Measurements from ENCODE around the gene YIF1A.
"Not testable (repeated sequence)": the region's sequence is repeated elsewhere in the genome, so short reads cannot be mapped to it uniquely, and the experiment has no call there.

YIF1A gene

DNA sequence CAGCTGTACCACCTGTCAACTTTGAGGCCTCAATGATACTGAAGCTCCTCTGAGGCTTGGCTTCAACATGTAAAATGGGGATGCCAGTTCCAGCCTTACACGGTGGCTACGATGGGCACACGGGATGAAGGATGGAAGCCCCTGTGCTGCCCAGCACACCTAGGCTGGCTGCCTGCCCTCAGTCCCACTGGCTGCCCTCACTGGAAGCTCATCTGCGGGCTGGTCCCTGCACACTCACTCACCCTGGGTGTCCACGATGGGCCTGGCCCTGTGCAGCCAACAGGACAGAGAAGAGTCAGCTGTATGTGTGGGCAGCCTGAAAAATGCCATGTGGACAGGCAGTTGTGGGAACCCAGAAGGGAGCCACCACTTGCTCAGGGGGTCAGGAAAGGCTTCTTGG lies 2.2 kb downstream of the YIF1A start:
- DNase-seq (ENCODE audit: low spot score) = no peak

DNA sequence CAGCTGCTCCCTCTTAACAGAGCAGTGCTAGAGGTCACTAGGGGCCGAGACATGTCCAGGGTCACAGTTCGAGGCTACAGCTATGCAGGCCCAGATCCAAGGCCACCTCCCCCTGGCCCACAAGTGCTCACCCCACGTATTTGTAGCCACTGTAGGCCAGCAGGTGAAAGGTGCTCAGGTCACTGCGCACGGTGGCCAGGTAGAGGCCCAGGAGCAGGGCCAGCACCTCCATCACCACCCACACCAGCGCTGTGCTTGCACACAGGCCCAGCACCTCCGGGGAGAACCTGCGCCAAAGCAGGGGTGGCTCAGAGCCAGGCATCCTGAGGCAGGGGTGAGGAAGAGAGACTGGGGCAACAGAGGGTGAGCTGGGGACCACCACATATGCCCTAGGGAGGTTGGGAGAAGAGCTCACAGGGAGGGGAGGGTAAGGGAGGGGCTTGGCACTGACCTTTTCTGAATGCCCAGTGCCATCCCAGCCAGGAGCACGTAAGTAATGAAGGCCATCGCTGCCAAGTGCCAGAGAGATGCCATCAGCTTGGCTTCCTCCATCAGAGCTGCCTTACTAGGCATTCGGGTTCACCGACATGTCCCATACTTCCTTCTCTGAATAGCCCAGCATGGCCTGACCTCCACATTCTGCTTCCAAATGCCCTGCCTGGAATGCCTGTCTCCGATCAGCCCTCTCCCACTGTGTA lies 3.5 kb downstream of the YIF1A start:
- DNase-seq (ENCODE audit: low spot score) = no peak

GRCh38 chr11:66284526-66285078 lies 4.3 kb downstream of the YIF1A start:
- DNase-seq (ENCODE audit: low spot score) = no peak

- no peak for DNase-seq (ENCODE audit: low spot score)
These were observed 5.4 kb downstream of the YIF1A start for GRCh38 chr11:66283461-66284105.

- DNase-seq (ENCODE audit: low spot score) = peak; percentile 99
These were observed 6.2 kb downstream of the YIF1A start for GRCh38 chr11:66282468-66283455.

DNA sequence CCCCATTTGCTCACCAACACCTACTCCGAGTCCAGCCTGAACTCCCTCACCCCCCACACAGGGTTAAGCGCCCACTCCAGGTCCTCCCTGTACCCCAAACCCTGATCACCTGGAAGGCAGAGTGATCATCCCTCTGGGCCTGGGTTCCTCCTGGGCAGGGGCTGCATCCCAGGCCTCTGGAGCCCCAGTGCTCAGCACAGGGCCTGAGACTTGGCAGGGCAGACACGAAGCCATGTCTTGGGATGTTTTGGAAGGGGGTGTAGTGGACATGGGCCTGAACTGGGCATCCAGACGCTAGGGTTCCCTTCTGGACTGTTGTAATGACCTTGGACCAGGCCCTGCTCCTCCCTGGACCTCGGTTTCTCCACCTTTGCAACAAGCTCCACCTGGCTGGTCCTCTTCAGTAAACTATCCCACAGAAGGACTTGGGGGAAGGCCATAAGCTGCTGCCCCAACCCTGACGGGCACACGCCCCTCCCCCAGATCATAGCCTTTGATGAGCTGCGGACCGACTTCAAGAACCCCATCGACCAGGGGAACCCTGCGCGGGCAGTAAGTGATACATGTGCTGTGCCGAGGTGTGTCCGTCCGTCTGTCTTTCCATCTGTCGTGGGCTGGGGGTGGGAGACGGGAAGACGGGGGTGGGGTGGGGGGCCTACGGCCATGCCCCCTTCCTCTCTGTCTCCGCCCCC lies 7.0 kb downstream of the YIF1A start:
- DNase-seq (ENCODE audit: low spot score) = no peak

DNA sequence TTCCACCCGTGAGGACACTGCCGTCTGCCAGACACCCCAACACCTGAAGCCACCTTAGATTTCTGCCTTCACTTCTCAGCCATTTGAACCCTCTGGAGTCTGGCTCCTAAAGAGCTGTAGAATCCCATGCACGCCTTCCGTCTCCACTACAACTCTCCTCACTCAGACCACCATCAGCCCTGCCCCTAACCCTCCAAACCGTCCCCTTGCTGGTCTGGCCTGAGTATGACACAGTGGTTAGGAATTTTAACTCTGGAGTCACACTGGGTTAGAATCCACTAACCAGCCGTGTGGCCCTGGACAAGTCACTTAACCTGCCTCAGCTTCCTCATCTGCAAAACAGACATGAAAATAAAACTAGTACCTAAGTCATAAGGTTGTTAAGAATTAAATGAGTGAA lies 7.9 kb downstream of the YIF1A start:
- no peak for DNase-seq (ENCODE audit: low spot score)

DNA sequence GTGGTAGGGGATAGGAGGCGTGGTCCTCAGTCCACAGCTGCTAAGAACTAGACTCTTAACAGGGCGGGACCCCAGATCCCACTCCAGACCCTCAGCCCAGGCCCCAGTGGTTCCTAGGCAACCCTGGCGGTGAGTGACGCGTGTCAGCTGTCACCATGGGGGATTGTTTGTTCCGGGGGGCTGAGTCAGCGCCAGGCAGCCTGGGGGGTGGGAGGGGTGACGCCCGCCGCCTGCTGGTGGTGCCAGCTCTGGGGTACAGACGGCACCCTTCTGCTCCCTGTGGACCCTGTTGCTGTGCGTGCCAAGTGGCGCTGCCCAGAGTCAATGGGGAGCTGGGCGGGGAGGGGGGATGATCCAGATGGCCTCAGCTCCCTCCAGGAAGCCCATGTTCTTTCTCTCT lies 8.5 kb downstream of the YIF1A start:
- DNase-seq (ENCODE audit: low spot score) = no peak

DNA sequence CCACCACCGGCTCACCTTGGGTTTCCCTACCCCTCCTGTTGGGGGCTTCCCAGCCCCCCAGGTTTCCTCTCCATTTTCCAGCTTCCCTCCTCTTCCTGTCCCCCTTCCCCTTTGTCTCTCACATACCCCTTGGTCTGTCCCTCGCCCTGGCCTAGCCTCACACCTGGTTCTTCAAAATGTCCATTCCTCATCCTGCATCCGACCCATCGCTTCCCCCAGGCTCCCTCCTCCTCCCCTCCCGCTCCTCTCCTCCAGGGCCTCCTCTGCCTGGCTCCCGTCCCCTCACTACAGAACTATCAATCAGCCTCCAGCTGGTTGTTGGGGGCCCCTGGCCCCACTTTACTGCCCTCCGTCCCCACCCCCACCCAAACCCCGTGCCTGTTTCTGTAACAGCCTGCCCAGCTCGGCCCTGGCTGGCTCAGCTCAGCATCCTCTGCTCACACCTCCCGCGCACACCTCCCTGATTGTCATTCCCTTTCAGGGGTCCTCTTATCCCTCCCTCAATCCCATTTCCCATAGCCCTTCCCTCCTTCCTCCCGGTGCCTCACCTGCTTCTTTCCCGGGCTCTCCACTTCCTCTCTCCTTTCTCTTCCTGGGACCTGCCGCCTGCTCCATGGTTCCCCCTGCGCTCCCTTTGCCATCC lies 9.7 kb downstream of the YIF1A start:
- no peak for DNase-seq (ENCODE audit: low spot score)

GRCh38 chr11:66278363-66279091 lies 10.4 kb downstream of the YIF1A start:
- DNase-seq (ENCODE audit: low spot score) = peak; percentile 44

GRCh38 chr11:66277471-66278362 lies 11.2 kb downstream of the YIF1A start, which contains the start of gene CNIH2:
Gene CNIH2, plus strand, starts transcription at chr11:66278175. Its CDS starts 282 bp downstream, at chr11:66278457.
- peak; percentile 53 for DNase-seq (ENCODE audit: low spot score)

- DNase-seq (ENCODE audit: low spot score) = not testable (repeated sequence)
These were observed 11.9 kb downstream of the YIF1A start for GRCh38 chr11:66277064-66277463.

GRCh38 chr11:66276619-66277018 lies 12.3 kb downstream of the YIF1A start:
- not testable (repeated sequence) for DNase-seq (ENCODE audit: low spot score)

DNA sequence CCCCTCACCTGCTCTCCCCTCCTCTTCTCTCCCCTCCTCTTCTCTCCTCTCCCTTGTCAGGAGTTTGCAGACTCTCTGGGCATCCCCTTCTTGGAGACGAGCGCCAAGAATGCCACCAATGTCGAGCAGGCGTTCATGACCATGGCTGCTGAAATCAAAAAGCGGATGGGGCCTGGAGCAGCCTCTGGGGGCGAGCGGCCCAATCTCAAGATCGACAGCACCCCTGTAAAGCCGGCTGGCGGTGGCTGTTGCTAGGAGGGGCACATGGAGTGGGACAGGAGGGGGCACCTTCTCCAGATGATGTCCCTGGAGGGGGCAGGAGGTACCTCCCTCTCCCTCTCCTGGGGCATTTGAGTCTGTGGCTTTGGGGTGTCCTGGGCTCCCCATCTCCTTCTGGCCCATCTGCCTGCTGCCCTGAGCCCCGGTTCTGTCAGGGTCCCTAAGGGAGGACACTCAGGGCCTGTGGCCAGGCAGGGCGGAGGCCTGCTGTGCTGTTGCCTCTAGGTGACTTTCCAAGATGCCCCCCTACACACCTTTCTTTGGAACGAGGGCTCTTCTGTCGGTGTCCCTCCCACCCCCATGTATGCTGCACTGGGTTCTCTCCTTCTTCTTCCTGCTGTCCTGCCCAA lies 12.8 kb downstream of the YIF1A start:
- DNase-seq (ENCODE audit: low spot score) = no peak

DNA sequence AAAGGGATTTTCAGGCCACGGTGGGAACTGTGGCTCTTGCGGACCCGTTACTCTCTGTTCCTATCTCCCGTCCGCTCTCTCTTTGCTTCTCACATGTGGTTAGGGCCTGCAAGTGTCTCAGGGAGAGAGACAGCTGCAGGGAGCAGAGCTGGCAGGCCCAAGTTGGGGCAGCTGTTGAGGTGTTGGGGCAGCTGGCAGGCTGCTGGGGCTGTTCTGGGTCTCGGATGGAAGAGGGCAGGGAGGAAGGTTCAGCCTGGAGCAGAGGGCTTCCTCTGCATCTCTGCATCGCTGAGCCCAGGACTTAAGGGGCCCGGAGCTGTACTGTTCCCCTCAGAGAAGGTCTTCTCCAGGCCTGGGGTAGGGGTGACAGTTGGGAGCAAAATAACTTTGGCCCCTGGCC lies 13.5 kb downstream of the YIF1A start:
- no peak for DNase-seq (ENCODE audit: low spot score)

GRCh38 chr11:66274219-66274618 lies 14.7 kb downstream of the YIF1A start:
- no peak for DNase-seq (ENCODE audit: low spot score)

GRCh38 chr11:66272596-66272995 lies 16.3 kb downstream of the YIF1A start:
- no peak for DNase-seq (ENCODE audit: low spot score)

- no peak for DNase-seq (ENCODE audit: low spot score)
These were observed 17.1 kb downstream of the YIF1A start for GRCh38 chr11:66271816-66272215.
